ENCODE results near the gene CARS2.
"Not testable (repeated sequence)": the region's sequence is repeated elsewhere in the genome, so short reads cannot be mapped to it uniquely, and the experiment has no call there.

- TF ChIP-seq CTCF, POLR2A (IDR thresholded peaks at IDR 0.05): not testable (repeated sequence)
Measured at GRCh38 chr13:110701061-110701460, 4.9 kb downstream of the CARS2 start.
